ENCODE measurements around the gene SPOP.

DNA sequence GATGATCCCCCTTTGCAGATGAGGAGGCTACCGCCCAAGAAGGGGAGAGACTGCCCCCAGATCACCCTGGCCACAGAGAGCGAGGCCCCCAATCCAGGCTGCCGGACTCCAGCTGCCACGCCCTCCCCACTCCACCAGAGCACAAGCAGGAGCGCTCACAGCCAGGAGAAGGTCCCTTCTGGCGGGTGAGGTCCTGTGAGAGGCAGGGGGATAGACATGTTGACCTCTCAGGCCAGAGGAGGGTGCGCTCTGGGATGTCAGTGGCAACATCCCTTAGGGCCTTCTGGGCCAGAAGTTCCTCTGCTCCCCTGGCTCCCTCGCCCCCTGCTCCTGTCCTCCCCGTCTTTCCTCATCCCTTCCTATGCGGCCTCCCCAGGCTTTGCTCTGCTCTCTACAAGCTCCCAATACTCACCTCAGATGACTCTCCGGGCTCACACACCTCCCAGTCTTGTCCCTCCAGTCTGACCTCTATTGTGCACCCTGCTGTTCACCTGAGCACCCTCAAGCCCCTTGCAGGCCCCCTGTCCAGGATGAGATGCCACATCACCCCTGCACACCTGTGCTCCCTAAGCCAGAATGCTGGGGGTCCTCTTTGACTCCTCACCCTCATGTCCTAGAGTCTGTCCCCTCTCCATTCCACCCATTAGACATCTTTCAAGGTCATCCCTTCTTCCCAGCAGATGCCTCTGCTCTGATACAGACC lies 107.2 kb downstream of the SPOP start:
- TF ChIP-seq, protein P1, sequence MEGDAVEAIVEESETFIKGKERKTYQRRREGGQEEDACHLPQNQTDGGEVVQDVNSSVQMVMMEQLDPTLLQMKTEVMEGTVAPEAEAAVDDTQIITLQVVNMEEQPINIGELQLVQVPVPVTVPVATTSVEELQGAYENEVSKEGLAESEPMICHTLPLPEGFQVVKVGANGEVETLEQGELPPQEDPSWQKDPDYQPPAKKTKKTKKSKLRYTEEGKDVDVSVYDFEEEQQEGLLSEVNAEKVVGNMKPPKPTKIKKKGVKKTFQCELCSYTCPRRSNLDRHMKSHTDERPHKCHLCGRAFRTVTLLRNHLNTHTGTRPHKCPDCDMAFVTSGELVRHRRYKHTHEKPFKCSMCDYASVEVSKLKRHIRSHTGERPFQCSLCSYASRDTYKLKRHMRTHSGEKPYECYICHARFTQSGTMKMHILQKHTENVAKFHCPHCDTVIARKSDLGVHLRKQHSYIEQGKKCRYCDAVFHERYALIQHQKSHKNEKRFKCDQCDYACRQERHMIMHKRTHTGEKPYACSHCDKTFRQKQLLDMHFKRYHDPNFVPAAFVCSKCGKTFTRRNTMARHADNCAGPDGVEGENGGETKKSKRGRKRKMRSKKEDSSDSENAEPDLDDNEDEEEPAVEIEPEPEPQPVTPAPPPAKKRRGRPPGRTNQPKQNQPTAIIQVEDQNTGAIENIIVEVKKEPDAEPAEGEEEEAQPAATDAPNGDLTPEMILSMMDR (conservative IDR thresholded peaks at IDR 0.05; ENCODE audit: low read depth, low read length) = no peak
- TF ChIP-seq POLR2A (IDR thresholded peaks at IDR 0.05; ENCODE audit: low read depth, low read length) = no peak
- TF ChIP-seq RCOR1 (IDR thresholded peaks at IDR 0.05; ENCODE audit: insufficient replicate concordance, low read length) = no peak
- no peak for TF ChIP-seq MAFK (IDR thresholded peaks at IDR 0.05; ENCODE audit: low read depth, low read length)
- no peak for TF ChIP-seq RAD21 (IDR thresholded peaks at IDR 0.05; ENCODE audit: low read length)
- TF ChIP-seq, protein P2, sequence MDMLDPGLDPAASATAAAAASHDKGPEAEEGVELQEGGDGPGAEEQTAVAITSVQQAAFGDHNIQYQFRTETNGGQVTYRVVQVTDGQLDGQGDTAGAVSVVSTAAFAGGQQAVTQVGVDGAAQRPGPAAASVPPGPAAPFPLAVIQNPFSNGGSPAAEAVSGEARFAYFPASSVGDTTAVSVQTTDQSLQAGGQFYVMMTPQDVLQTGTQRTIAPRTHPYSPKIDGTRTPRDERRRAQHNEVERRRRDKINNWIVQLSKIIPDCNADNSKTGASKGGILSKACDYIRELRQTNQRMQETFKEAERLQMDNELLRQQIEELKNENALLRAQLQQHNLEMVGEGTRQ (IDR thresholded peaks at IDR 0.05; ENCODE audit: low read depth, low read length) = no peak
- no peak for TF ChIP-seq CEBPB (IDR thresholded peaks at IDR 0.05; ENCODE audit: low read depth, low read length)
